Stimulated activated CD8-positive, alpha-beta memory T cell treated with anti-CD3 and anti-CD28 coated beads, Interleukin-15, amount 100 ng/mL, for 1 hour (primary cell): ENCODE results near the gene RPL10.

Experiments
- DNase-seq: peaks from one replicate; pipeline ENCODE4 v3.0.0-alpha.2; 2020; ENCODE audit warnings: low read depth

RPL10 gene

DNA sequence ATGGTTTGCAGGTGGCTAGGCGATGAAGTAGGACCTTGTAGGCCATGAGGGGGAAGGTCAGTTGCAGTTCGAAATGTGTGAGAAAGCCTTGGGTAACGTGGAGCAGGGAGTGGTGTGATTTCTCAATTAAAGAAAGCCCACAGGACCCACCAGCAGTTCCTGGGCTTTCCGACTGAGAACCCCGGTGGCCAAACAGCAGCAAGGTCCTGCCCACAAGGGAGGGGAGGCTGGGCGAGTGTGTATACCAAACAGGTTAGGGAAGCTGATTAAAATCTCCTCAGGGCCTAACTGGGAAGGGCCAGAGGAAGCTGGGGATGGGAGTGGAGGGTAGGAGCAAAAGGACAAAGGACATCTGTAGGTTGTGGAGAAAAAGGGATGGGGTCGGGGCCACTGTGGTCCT lies 32.7 kb downstream of the RPL10 start:
- DNase-seq = no peak

DNA sequence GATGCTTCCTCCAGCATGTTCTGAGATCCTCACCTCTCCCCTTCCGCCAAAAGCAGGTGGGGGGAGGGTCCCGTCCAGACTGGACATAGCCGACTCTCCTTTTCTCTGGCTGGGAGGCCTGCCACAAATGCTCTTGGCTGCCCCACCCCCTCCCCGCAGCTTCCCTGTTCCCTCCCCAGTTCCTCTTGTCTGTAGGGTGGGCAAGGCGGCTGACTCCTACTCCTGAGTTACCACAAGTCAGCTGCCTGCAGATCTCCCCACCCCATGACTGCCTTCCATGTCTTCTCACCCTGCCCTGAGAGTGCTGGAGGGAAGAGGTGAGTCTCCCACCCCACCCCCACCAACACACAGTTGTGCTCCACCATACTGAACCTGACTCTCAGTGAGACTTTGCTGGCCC lies 33.2 kb downstream of the RPL10 start:
- no peak for DNase-seq

DNA sequence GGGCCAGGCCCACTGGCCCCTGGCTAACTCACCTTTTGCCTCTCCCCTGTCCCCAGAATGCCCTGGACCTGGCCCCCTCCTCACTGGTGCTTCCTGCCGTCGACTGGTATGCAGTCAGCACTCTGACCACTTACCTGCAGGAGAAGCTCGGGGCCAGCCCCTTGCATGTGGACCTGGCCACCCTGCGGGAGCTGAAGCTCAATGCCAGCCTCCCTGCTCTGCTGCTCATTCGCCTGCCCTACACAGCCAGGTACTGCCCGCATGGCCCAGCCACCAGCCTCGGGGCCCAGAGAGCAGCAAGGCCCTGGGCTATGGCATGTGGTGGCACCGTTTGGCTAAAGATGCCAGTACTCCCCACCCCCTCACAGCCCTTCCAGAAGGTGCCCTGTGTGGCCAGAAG lies 34.0 kb downstream of the RPL10 start:
- no peak for DNase-seq

DNA sequence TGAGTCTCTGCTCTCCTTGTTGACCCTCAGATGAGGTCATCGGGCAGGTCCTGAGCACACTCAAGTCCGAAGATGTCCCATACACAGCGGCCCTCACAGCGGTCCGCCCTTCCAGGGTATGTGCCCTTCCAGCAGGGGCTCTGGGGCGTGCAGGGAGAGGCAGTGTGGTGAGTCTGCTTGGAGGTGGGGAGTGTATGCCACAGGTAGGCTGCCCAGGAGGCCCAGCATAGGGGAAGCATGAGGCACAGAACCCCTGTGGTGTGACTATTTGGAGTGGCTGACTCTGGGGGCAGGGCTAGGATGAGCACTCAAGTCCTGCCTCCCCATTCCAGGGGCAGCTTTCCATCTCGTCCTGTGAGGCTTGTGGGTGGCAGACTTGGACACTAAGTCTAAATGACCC lies 35.4 kb downstream of the RPL10 start:
- no peak for DNase-seq

DNA sequence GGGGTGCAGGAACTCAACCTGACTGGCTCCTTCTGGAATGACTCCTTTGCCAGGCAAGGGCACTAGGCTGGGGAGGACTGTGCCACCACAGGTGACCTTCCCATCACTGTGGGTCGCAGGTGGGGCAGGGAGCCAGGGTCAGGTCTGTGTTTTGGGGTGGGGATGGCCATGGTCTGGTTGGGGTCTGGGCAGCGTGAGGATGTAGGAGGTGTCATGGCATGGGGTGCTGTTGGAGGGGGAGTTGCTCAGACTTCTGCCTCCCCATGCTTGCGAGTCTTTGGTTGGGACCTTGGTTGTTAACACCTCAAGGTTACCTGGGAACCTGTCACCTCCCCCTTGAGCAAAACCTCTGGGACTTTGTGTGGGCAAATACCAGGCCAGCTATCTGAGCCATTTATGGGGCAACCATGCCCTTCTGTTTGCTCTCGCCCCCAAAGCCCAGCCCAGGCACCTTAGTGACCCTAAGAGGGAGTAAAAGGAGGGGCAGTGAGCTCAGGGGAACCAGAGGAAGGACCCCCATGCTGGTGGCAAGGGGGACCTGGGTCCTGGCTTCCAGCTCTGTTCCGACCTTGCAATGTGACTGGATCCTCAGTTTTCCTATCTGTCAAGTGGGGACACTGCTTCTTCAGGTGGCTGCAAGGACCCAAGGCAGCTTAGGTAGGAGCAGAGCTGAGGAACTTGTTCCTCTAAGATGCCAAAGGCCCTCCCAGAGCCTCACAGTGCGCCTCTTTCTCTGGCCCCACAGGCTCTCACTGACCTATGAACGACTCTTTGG lies 36.4 kb downstream of the RPL10 start:
- no peak for DNase-seq

DNA sequence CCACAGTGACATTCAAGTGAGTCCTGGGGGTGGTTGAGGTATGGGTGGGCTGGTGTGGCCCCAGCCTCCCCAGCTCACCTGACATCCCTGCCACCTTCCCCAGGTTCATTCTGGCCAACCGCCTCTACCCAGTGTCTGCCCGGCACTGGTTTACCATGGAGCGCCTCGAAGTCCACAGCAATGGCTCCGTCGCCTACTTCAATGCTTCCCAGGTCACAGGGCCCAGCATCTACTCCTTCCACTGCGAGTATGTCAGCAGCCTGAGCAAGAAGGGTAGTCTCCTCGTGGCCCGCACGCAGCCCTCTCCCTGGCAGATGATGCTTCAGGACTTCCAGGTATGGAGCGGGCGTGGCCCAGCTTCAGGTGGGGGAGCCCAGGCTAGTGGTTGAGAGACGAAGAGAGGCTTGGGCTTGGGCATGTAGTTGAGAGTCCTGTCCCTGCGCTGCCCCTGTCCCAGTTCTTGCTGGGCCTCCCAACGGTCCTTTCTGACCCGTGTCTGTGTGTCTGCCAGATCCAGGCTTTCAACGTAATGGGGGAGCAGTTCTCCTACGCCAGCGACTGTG lies 37.1 kb downstream of the RPL10 start:
- no peak for DNase-seq

DNA sequence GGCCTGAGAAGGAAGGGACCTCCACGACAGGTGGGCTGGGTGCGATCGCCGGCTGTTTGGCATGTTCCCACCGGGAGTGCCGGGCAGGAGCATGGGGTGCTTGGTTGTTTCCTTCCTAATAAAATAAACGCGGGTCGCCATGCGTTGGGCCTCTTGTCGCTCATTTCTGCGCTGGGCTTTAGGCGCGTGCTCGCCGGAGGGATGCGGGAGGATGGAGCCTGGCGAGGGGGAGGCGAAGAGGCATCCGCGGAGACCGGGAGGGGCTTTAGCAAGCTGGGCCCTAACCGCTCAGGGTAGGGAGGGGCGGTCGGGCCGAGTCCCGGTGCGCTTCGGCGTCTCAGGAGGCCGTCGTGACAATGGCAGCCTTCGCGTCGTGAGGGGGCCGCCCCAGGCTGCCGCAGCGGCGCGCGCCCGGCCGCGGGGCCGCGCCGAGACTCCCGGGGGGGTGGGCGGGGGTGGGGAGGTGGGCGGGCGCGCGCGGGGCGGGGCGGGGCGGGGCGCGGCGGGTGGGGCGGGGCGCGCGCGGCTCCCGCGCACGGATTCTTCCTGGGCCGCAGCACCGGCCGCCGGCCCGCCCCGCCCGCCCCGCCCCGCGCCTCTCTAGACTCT lies 38.3 kb downstream of the RPL10 start:
- no peak for DNase-seq

DNA sequence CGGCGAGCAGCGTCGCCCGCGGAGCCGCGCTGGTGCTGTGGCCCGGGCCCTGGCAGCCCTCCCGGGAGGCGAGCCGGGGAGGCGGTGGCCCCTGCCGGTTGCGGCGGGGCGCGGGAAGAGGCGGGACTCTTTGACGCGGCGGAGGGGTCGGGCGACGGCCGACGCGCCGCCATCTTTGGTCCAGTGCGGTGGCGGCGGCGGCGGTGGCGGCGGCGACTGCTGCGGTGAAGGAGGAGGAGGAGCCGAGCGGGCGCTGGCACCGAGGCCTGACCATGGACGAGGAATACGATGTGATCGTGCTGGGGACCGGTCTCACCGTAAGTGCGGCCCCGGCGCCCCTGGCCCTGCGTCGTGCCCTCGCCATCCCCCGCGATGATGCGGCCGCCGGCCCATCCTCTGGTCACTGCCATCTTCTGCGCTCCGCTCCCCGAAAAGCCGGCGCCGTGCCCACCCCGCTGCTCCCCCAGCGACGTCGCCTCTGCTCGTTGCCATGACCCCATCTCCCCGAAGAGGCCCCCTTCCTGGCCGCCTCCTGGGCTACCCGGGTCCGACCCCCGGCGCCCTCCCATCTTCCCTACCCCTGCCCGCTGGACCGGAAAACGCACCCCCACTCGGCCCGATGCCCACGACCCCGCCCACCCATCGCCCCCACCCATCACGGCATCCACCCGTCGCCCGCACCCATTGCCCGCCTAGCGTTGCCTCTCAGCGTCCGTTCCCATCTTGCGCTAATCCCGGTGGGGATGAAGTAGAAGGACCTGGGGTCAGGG lies 39.0 kb downstream of the RPL10 start, which contains the start of gene GDI1:
GDI1 (plus strand) TSS at position 172 of the 770 bp plus-strand sequence; CDS start at position 273, 101 bp downstream.
- DNase-seq = no peak

DNA sequence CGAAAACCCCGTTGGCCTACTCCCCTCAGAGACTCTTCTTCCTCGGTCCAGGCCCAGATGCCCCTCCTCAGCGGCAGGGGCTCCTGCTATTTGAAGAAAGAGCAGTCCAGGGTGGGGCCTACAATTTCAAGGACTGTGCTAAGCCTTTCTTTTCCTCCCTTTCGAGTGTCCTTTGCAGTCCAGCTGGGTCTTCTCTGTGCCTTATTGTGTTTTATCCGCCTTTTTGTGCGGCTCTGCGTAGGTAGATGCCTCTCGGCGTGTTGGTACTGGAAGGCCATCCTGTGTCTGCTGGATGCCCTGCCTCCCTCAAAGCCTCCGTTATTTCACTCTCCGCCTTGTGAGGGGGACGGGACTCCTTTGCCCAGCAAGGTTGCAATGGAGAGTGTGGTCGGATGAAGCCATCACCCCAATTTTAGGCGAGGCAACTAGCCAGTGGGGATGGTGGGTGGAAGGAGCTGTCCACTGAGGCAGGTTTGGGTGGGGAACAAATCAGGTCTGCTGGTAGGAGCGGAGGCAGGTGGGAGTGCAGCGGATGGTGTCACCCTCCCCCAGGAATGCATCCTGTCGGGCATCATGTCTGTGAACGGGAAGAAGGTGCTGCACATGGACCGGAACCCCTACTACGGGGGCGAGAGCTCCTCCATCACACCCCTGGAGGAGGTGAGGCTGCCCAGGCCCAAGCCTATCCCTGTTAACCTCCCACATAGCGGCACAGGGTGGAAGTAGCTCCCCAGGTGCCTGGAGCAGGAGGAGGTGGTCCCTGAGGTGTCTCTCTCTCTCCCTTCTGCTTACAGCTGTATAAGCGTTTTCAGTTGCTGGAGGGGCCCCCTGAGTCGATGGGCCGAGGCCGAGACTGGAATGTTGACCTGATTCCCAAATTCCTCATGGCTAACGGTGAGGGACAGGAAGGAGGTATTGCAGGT lies 40.1 kb downstream of the RPL10 start:
- no peak for DNase-seq

DNA sequence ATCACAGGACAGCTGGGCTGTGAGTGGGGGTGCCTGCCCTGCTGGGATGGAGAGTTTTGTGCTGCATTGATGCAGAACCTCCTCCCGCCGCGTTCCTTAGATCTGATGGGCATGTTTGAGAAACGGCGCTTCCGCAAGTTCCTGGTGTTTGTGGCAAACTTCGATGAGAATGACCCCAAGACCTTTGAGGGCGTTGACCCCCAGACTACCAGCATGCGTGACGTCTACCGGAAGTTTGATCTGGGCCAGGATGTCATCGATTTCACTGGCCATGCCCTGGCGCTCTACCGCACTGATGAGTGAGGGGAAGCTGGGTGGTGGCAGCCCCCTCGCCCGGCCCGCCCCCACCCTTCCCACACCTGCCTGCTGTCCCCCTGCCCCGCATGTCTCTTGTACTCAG lies 41.7 kb downstream of the RPL10 start:
- DNase-seq = no peak

DNA sequence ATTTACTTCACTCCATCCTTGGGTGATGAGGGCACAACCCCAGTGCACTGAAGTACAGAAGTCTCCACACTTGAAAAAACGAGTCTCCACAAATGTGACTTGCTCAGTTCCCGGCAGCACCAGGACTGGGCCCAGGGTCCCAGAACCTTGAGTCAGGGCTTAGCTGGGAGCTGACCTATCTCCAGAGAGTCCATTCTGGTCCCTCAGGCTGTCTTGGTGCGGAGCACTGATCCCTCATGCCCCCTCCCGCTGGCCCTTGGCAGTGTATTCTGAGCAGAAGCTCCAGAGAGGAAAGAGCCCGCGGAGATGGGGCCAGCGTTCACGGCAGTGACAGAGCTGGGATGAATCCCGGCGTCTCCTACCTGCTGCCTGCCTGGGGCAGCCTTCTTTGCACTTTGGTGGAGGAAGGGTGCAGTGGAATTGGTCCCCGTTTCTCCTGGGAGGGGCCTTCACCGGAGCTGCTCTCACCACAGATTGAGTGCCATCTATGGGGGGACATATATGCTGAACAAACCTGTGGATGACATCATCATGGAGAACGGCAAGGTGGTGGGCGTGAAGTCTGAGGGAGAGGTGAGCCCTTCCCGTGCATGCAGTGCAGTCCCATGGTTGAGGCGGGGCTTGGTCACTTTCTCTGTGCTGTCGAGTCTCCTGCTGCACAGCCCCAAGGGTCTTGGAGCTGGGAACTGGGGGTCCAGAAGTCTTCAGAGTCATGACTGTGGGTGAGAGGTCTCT lies 42.6 kb downstream of the RPL10 start:
- DNase-seq = no peak

DNA sequence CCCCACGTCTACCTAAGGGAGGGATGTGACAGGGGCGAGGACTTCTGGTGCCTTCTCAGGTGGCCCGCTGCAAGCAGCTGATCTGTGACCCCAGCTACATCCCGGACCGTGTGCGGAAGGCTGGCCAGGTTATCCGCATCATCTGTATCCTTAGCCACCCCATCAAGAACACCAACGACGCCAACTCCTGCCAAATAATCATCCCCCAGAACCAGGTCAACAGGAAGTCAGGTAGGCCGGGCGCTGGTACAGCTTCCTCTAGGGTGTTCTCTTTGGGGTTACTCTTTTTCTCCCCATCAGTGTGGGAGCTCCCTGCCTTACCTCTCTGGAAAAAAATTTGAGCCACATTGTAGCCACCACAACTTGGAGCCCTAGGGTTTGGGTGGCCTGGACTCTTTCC lies 43.4 kb downstream of the RPL10 start:
- DNase-seq = no peak

DNA sequence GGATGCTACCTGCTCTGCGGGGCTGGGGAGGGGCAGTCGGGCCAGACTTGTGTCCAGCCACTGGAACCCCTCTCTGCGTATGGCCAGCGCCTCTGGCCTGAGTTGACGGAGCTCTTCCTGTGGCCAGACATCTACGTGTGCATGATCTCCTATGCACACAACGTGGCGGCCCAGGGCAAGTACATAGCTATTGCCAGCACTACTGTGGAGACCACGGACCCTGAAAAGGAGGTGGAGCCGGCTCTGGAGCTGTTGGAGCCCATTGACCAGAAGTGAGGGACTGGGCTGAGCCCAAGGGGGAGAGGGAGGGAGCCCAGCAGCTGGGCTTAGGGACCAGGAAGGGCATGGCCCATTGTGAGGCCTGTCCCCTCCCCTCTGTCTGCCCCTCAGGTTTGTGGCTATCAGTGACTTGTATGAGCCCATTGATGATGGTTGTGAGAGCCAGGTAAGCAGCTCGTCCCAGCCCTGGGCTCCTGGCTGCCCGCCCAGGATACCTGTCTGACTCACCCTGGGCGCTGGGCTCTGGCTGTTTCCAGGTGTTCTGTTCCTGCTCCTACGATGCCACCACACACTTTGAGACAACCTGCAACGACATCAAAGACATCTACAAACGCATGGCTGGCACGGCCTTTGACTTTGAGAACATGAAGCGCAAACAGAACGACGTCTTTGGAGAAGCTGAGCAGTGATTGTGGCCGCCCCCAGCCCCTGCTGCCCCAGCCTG lies 44.0 kb downstream of the RPL10 start:
- DNase-seq = no peak

DNA sequence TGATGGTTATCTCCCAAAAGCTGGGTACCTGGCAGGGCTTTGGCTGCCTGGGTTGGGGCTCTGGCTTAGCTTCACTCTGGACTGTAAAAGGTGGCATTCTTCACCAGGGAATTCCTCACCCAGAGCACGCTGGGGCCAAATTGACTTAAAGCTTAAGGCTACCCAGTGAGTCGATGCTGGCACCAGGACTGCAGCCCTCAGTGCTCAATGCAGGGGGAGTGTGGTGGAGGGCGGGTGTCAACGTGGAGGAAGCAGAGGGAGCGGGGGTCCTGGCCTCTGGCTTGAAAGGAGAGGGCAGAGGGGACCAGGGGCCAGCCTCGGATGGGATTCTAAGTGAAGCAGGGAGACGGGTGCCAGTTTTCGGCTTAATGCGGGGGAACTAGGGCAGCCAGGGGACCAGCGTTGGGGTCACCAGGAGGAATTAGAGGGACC lies 45.3 kb downstream of the RPL10 start:
- DNase-seq = no peak

DNA sequence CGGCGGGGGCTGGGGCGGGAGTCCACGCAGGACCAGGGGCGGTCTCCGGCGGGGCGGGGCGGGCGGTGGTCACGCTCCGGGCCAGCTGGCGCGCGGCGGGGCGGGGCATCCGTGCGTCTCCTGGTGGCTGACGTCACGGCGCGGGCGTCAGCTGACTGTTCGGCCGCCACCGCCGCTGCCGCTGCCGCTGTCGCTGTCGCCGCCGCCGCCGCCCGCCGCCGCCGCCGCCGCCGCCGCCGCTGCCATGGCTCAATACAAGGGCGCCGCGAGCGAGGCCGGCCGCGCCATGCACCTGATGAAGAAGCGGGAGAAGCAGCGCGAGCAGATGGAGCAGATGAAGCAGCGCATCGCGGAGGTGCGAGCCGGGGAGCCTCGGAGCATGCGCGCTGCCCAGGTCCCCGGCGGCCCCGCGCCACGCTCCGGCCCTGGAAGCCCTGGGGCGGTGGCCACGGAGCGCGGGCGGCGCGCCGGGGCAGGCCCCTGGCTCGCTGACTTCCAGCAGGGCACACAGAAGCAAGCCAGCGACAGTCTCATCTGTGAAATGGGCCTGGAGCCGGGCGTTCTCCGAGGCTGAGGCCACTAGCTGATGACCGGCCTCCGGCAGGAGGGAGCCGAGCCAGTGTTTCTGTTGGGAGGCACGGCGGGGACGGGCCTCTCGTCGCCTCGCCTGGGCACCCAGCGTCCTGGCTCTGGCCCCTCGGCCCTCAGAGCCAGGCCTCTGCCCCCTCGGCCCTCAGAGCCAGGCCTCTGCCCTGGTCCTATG lies 46.0 kb downstream of the RPL10 start, which contains the start of gene FAM50A:
FAM50A (plus strand) TSS at position 150 of the 763 bp plus-strand sequence; CDS start at position 245, 95 bp downstream.
- DNase-seq = peak; percentile 24

DNA sequence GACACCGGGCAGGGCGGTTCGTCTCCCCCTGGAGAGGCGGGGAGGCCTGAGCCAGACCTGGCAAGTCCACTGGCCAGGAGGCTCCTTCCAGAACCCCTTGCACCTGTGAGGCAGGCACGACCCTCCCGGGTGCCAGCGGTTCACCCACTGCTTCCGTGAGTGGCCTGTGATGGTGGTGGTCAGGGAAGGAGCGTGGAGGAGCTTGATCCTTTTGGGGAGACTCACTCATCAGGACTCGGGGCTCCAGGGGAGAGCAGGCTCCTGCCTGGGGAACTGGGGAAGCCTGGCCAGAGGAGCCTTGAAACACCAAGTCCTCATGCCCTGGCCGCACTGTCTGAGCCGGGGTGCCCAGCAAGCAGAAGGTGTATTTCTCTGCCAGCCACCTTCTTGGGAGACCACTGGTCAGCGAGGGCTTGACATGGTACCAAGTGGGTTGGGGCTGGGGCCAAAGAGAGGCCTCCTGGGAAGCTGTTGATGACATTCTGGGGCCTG lies 46.6 kb downstream of the RPL10 start:
- no peak for DNase-seq

DNA sequence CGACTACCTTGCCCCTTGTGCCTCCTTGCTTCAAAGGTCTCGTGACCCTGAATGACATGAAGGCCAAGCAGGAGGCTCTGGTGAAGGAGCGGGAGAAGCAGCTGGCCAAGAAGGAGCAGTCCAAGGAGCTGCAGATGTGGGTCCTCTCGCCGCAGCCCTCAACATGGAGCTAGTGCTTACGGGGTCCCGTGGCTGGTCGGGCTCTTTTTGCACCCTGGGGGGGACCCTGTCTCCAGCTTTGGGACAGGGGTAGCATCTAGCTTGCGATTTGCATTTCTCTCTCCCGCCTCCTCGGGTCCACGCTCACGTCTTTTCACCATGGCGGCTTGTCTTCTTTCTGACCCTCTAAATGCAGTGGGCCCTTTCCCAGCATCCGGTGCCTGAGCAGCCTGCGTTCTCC lies 47.6 kb downstream of the RPL10 start:
- no peak for DNase-seq

DNA sequence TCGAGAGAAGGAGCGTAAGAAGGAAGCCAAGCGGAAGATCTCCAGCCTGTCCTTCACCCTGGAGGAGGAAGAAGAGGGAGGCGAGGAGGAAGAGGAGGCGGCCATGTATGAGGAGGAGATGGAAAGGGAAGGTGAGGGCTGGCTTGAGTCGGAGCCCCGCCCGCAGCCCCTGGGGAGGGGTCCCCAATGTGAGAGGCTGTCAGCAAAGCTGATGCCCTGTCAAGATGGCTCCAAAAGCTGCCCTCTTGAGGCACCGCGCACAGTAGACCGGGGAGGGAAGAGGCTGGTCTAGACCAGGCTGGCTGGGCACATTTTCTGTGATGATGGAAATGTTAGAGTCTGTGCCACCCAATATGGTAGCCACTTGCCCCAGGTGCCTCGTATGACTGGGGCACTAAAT lies 48.3 kb downstream of the RPL10 start:
- no peak for DNase-seq

DNA sequence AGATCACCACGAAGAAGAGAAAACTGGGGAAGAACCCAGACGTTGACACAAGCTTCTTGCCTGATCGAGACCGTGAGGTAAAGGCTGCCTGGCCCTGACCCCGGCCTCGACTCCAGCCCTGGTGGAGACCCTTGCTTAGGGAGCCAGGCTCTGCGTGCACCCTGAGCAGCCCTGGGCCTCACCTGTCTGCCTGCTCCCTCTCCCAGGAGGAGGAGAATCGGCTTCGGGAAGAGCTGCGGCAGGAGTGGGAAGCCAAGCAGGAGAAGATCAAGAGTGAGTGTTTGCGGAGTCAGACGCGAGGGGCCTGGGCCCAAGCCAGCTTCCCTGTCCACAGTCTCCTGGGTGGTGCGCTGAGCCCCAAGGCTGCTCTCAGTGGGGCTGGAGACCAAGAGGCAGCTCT lies 50.3 kb downstream of the RPL10 start:
- DNase-seq = no peak
